ENCODE measurements around the gene TLE6.
"Not testable (repeated sequence)": the region's sequence is repeated elsewhere in the genome, so short reads cannot be mapped to it uniquely, and the experiment has no call there.

Gene TLE6

GRCh38 chr19:2977001-2977745 is at the start of gene TLE6:
TLE6 (plus strand) TSS chr19:2977564; CDS start chr19:2978234, 670 bp downstream.
- Histone ChIP-seq H3K27ac (ENCODE audit: low read length) (no peak within 1 kb of the TSS), H3K9me3 (ENCODE audit: insufficient read depth, low read depth, low read length) (no peaks in the 10 kb centered on the region), H3K27me3 (ENCODE audit: insufficient read depth, low read length) (peaks cover 83% of the 10 kb centered on the region), H3K4me3 (ENCODE audit: low read length) (peak within 1 kb of the TSS; percentile 62), H3K4me1 (ENCODE audit: insufficient read depth, low read length) (peaks cover 11% of the 10 kb centered on the region; the same call in 1 of the 2 replicates), H3K36me3 (ENCODE audit: insufficient read depth, low read depth, low read length) (no peaks in the 10 kb centered on the region), H3K9ac (ENCODE audit: low read depth, low read length) (no peak within 1 kb of the TSS)

DNA sequence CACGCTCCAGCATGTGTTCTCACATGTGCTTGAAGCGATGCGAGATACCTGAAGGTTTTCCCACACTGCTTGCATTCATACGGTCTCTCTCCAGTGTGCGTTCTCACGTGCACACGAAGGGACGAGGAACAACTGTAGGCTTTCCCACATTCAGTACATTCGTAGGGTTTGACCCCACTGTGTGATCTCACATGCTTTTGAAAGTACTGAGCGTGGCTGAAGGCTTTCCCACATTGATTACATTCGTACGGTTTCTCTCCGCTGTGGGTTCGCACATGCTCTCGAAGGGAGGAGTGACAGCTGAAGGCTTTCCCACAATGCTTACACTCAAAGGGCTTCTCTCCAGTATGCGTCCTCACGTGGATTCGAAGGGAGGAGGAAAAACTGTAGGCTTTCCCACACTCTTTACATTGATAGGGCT is 43.9 kb upstream of the TLE6 start:
- H3K27ac ChIP-seq (ENCODE audit: low read length), result no peak overlapping the region
- H3K27me3 ChIP-seq (ENCODE audit: insufficient read depth, low read length), result no peaks in the 10 kb centered on the region
- H3K4me1 ChIP-seq (ENCODE audit: insufficient read depth, low read length), result no peaks in the 10 kb centered on the region
- H3K4me3 ChIP-seq (ENCODE audit: low read length), result peak overlapping the region; percentile 24; the same call in 1 of the 2 replicates
- H3K9me3 ChIP-seq (ENCODE audit: insufficient read depth, low read depth, low read length), result peaks cover 56% of the 10 kb centered on the region
- peaks cover 54% of the 10 kb centered on the region for H3K36me3 ChIP-seq (ENCODE audit: insufficient read depth, low read depth, low read length)
- no peak overlapping the region for H3K9ac ChIP-seq (ENCODE audit: low read depth, low read length)

DNA sequence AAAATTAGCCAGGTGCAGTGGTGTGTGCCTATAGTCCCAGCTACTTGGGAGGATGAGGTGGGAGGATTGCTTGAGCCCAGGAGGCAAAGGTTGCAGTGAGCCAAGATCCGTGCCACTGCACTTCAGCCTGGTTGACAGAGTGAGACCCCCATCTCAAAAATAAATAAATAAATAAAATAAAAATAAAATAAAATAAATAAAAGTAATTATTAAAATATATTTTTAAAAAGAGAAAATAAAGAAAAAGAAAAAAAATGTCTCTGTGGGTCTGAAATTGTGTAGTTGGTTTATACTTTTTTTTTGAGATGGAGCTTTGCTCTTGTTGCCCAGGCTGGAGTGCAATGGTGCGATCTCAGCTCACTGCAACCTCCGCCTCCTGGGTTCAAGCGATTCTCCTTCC is 41.5 kb upstream of the TLE6 start:
- not testable (repeated sequence) for H3K27me3 ChIP-seq (ENCODE audit: insufficient read depth, low read length); H3K27ac ChIP-seq (ENCODE audit: low read length); H3K4me1 ChIP-seq (ENCODE audit: insufficient read depth, low read length); H3K9ac ChIP-seq (ENCODE audit: low read depth, low read length); H3K4me3 ChIP-seq (ENCODE audit: low read length)
- Histone ChIP-seq H3K9me3 (ENCODE audit: insufficient read depth, low read depth, low read length) (peaks cover 56% of the 10 kb centered on the region), H3K36me3 (ENCODE audit: insufficient read depth, low read depth, low read length) (peaks cover 59% of the 10 kb centered on the region)

- H3K27ac ChIP-seq (ENCODE audit: low read length), result no peak overlapping the region
- H3K4me1 ChIP-seq (ENCODE audit: insufficient read depth, low read length), result no peaks in the 10 kb centered on the region
- peaks cover 11% of the 10 kb centered on the region for H3K36me3 ChIP-seq (ENCODE audit: insufficient read depth, low read depth, low read length)
- no peak overlapping the region for H3K9ac ChIP-seq (ENCODE audit: low read depth, low read length)
- H3K4me3 ChIP-seq (ENCODE audit: low read length), result no peak overlapping the region
- H3K9me3 ChIP-seq (ENCODE audit: insufficient read depth, low read depth, low read length), result no peaks in the 10 kb centered on the region; the same call in 1 of the 2 replicates
- H3K27me3 ChIP-seq (ENCODE audit: insufficient read depth, low read length), result no peaks in the 10 kb centered on the region
Measured at GRCh38 chr19:2942928-2943640, 34.3 kb upstream of the TLE6 start.

GRCh38 chr19:2944403-2944774 is 33.0 kb upstream of the TLE6 start:
- no peaks in the 10 kb centered on the region for H3K9me3 ChIP-seq (ENCODE audit: insufficient read depth, low read depth, low read length)
- peaks cover 4% of the 10 kb centered on the region; the same call in 1 of the 2 replicates for H3K36me3 ChIP-seq (ENCODE audit: insufficient read depth, low read depth, low read length)
- H3K27me3 ChIP-seq (ENCODE audit: insufficient read depth, low read length), result no peaks in the 10 kb centered on the region
- no peaks in the 10 kb centered on the region; the same call in 1 of the 2 replicates for H3K4me1 ChIP-seq (ENCODE audit: insufficient read depth, low read length)
- H3K9ac ChIP-seq (ENCODE audit: low read depth, low read length), result peak overlapping the region; percentile 81
- H3K27ac ChIP-seq (ENCODE audit: low read length), result no peak overlapping the region
- H3K4me3 ChIP-seq (ENCODE audit: low read length), result peak overlapping the region; percentile 83

- no peaks in the 10 kb centered on the region for H3K9me3 ChIP-seq (ENCODE audit: insufficient read depth, low read depth, low read length)
- H3K4me3 ChIP-seq (ENCODE audit: low read length), result peak within 1 kb of the TSS; percentile 83
- H3K36me3 ChIP-seq (ENCODE audit: insufficient read depth, low read depth, low read length), result no peaks in the 10 kb centered on the region
- H3K4me1 ChIP-seq (ENCODE audit: insufficient read depth, low read length), result no peaks in the 10 kb centered on the region; the same call in 1 of the 2 replicates
- no peak within 1 kb of the TSS for H3K27ac ChIP-seq (ENCODE audit: low read length)
- H3K9ac ChIP-seq (ENCODE audit: low read depth, low read length), result peak within 1 kb of the TSS; percentile 81
- no peaks in the 10 kb centered on the region for H3K27me3 ChIP-seq (ENCODE audit: insufficient read depth, low read length)
Measured at GRCh38 chr19:2944775-2945574, 32.4 kb upstream of the TLE6 start, which contains the start of gene ZNF77. ZNF77 (minus strand) TSS chr19:2944971; CDS start chr19:2944840, 131 bp downstream.

GRCh38 chr19:2945575-2946184 is 31.7 kb upstream of the TLE6 start:
- no peaks in the 10 kb centered on the region; the same call in 1 of the 2 replicates for H3K4me1 ChIP-seq (ENCODE audit: insufficient read depth, low read length)
- no peak overlapping the region for H3K9ac ChIP-seq (ENCODE audit: low read depth, low read length)
- H3K4me3 ChIP-seq (ENCODE audit: low read length), result peak overlapping the region; percentile 83; the same call in 1 of the 2 replicates
- no peaks in the 10 kb centered on the region for H3K9me3 ChIP-seq (ENCODE audit: insufficient read depth, low read depth, low read length)
- no peaks in the 10 kb centered on the region for H3K27me3 ChIP-seq (ENCODE audit: insufficient read depth, low read length)
- H3K36me3 ChIP-seq (ENCODE audit: insufficient read depth, low read depth, low read length), result no peaks in the 10 kb centered on the region
- H3K27ac ChIP-seq (ENCODE audit: low read length), result no peak overlapping the region

- Histone ChIP-seq H3K9me3 (ENCODE audit: insufficient read depth, low read depth, low read length) (no peaks in the 10 kb centered on the region), H3K9ac (ENCODE audit: low read depth, low read length) (peak overlapping the region; percentile 92), H3K27ac (ENCODE audit: low read length) (no peak overlapping the region), H3K4me3 (ENCODE audit: low read length) (peak overlapping the region; percentile 94), H3K36me3 (ENCODE audit: insufficient read depth, low read depth, low read length) (no peaks in the 10 kb centered on the region), H3K27me3 (ENCODE audit: insufficient read depth, low read length) (no peaks in the 10 kb centered on the region), H3K4me1 (ENCODE audit: insufficient read depth, low read length) (no peaks in the 10 kb centered on the region; the same call in 1 of the 2 replicates)
Measured at GRCh38 chr19:2949939-2950285, 27.5 kb upstream of the TLE6 start.

- H3K27me3 ChIP-seq (ENCODE audit: insufficient read depth, low read length), result no peaks in the 10 kb centered on the region
- no peaks in the 10 kb centered on the region for H3K36me3 ChIP-seq (ENCODE audit: insufficient read depth, low read depth, low read length)
- no peaks in the 10 kb centered on the region for H3K9me3 ChIP-seq (ENCODE audit: insufficient read depth, low read depth, low read length)
- H3K4me3 ChIP-seq (ENCODE audit: low read length), result peak overlapping the region; percentile 94
- no peaks in the 10 kb centered on the region; the same call in 1 of the 2 replicates for H3K4me1 ChIP-seq (ENCODE audit: insufficient read depth, low read length)
- H3K9ac ChIP-seq (ENCODE audit: low read depth, low read length), result peak overlapping the region; percentile 92
- H3K27ac ChIP-seq (ENCODE audit: low read length), result no peak overlapping the region
Measured at GRCh38 chr19:2950286-2951124, 26.9 kb upstream of the TLE6 start.

DNA sequence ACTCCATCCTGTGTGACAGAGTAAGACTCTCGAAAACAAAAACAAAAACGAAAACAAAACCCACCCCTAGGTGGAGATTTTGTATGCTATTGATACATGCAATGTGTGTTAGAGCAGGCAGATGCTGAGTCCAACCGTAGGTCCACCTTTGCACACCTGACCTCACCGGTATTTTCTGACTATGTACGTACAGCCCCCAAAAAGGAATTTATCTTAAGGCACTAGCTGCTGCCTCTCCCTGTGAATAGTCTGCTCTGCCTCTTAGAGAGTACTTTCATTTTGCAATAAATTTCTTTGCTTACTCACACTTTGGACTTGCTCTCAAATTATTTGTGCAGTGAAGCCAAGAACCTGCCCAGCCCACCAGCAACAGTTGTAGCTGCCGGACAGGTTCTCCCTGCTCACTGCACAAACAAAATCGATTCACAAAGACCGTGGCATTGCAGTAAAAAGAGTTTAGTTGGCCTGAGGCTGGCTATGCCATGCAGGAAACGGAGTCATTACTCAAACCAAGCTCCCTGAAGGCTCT is 24.3 kb upstream of the TLE6 start:
- H3K27ac ChIP-seq (ENCODE audit: low read length), result no peak overlapping the region
- no peaks in the 10 kb centered on the region for H3K36me3 ChIP-seq (ENCODE audit: insufficient read depth, low read depth, low read length)
- H3K27me3 ChIP-seq (ENCODE audit: insufficient read depth, low read length), result no peaks in the 10 kb centered on the region
- H3K9me3 ChIP-seq (ENCODE audit: insufficient read depth, low read depth, low read length), result no peaks in the 10 kb centered on the region
- no peak overlapping the region for H3K4me3 ChIP-seq (ENCODE audit: low read length)
- no peaks in the 10 kb centered on the region; the same call in 1 of the 2 replicates for H3K4me1 ChIP-seq (ENCODE audit: insufficient read depth, low read length)
- no peak overlapping the region for H3K9ac ChIP-seq (ENCODE audit: low read depth, low read length)

All from iPS-20b (cell line).